Mesenchymal stem cell (in vitro differentiated cells and primary cell): ENCODE measurements around the gene PLXNB1.

Source experiments
- DNase-seq: peaks from one replicate; pipeline ENCODE4 v3.0.0-alpha.2; 2013
- H2AFZ ChIP-seq: one replicate; pipeline ENCODE4 v1.6.1; 2013; ENCODE audit warnings: low read depth, mild to moderate bottlenecking, control low read depth, inconsistent platforms, low read length, moderate library complexity
- H2AK5ac ChIP-seq: 2 replicates; pipeline ENCODE4 v1.6.1; 2013; ENCODE audit warnings: low read length, moderate library complexity, mild to moderate bottlenecking, inconsistent platforms; ENCODE audit not compliant: severe bottlenecking
- H2BK120ac ChIP-seq: one replicate; pipeline ENCODE4 v1.6.1; 2013; ENCODE audit warnings: low read depth, mild to moderate bottlenecking, inconsistent platforms, low read length, moderate library complexity
- H2BK12ac ChIP-seq, 2 experiments: one replicate each; pipeline ENCODE4 v1.6.1; 2013; ENCODE audit warnings: inconsistent platforms in 2 of 2, low read length in 2 of 2, mild to moderate bottlenecking in 2 of 2, moderate library complexity in 2 of 2, control low read depth in 1 of 2
- H2BK15ac ChIP-seq: one replicate; pipeline ENCODE4 v1.6.1; 2013; ENCODE audit warnings: mild to moderate bottlenecking, low read depth, inconsistent platforms; ENCODE audit not compliant: poor library complexity, severe bottlenecking
- H2BK5ac ChIP-seq: 2 replicates; pipeline ENCODE4 v1.6.1; 2013; ENCODE audit warnings: low read depth, mild to moderate bottlenecking, low read length, control low read depth, inconsistent platforms; ENCODE audit not compliant: poor library complexity, severe bottlenecking
- H3K14ac ChIP-seq, 2 experiments: one replicate each; pipeline ENCODE4 v1.6.1; 2013; ENCODE audit warnings: inconsistent platforms in 2 of 2, low read length in 2 of 2, control low read depth in 1 of 2, mild to moderate bottlenecking in 1 of 2, moderate library complexity in 1 of 2
- H3K18ac ChIP-seq, 2 experiments: one replicate each; pipeline ENCODE4 v1.6.1; 2013; ENCODE audit warnings: inconsistent platforms in 2 of 2, low read length in 2 of 2, control low read depth in 1 of 2, low read depth in 1 of 2, mild to moderate bottlenecking in 1 of 2
- H3K23ac ChIP-seq, 2 experiments: one replicate each; pipeline ENCODE4 v1.6.1; 2013; ENCODE audit warnings: inconsistent platforms in 2 of 2, low read length in 2 of 2, mild to moderate bottlenecking in 2 of 2, moderate library complexity in 2 of 2, control low read depth in 1 of 2
- H3K27ac ChIP-seq: 2 replicates; pipeline ENCODE4 v1.5.1; 2013; ENCODE audit warnings: mild to moderate bottlenecking, moderate library complexity, low read length, control low read depth, inconsistent platforms; ENCODE audit not compliant: poor library complexity, severe bottlenecking
- H3K27me3 ChIP-seq, 2 experiments: 2 replicates each; pipeline versions ENCODE4 v1.6.1 to v1.7.0; 2013; ENCODE audit warnings: low read length in 2 of 2, mild to moderate bottlenecking in 2 of 2, moderate library complexity in 2 of 2, control low read depth in 1 of 2, inconsistent platforms in 1 of 2; ENCODE audit not compliant: control insufficient read depth in 1 of 2, insufficient read depth in 1 of 2
- H3K36me3 ChIP-seq, 2 experiments: 2 replicates each; pipeline versions ENCODE4 v1.6.1 to v1.7.0; 2013; ENCODE audit warnings: low read length in 2 of 2, control low read depth in 1 of 2, inconsistent platforms in 1 of 2, low read depth in 1 of 2, mild to moderate bottlenecking in 1 of 2; ENCODE audit not compliant: insufficient read depth in 2 of 2, control insufficient read depth in 1 of 2
- H3K4ac ChIP-seq, 2 experiments: one replicate each; pipeline ENCODE4 v1.6.1; 2013; ENCODE audit warnings: inconsistent platforms in 2 of 2, low read length in 2 of 2, mild to moderate bottlenecking in 2 of 2, moderate library complexity in 2 of 2, control low read depth in 1 of 2, low read depth in 1 of 2
- H3K4me1 ChIP-seq: 2 replicates; pipeline ENCODE4 v1.6.1; 2013; ENCODE audit warnings: low read depth, low read length, control low read depth; ENCODE audit not compliant: control insufficient read depth, insufficient read depth
- H3K4me2 ChIP-seq: 2 replicates; pipeline ENCODE4 v1.6.1; 2013; ENCODE audit warnings: low read length, mild to moderate bottlenecking, inconsistent platforms; ENCODE audit not compliant: poor library complexity, severe bottlenecking
- H3K4me3 ChIP-seq, 2 experiments: 2 replicates each; pipeline versions ENCODE4 v1.5.1 to v1.7.0; 2013; ENCODE audit warnings: low read length in 2 of 2, mild to moderate bottlenecking in 2 of 2, control low read depth in 1 of 2, low read depth in 1 of 2; ENCODE audit not compliant: insufficient read depth in 1 of 2
- H3K79me1 ChIP-seq: replicated peaks from 2 replicates; pipeline ENCODE4 v1.6.1; 2013; ENCODE audit warnings: mild to moderate bottlenecking, control low read depth, low read length, inconsistent platforms; ENCODE audit not compliant: poor library complexity, severe bottlenecking
- H3K9ac ChIP-seq: 2 replicates; pipeline ENCODE4 v1.7.0; 2013; ENCODE audit warnings: mild to moderate bottlenecking, low read length, moderate library complexity
- H3K9me3 ChIP-seq: 2 replicates; pipeline ENCODE4 v1.7.0; 2013; ENCODE audit warnings: mild to moderate bottlenecking, low read length; ENCODE audit not compliant: control insufficient read depth
- H4K8ac ChIP-seq: one replicate; pipeline ENCODE4 v1.6.1; 2013; ENCODE audit warnings: inconsistent platforms, mild to moderate bottlenecking, low read length, moderate library complexity
- H4K91ac ChIP-seq: one replicate; pipeline ENCODE4 v1.6.1; 2013; ENCODE audit warnings: mild to moderate bottlenecking, low read length, inconsistent platforms
- WGBS: methylation state at CpG from one replicate; pipeline ENCODE4 v1.1.7; 2013; ENCODE audit warnings: mixed read lengths; 5-methylcytosine and 5-hydroxymethylcytosine counted together

PLXNB1 gene

GRCh38 chr3:48414376-48415250 lies 15.3 kb downstream of the PLXNB1 start:
- Histone ChIP-seq H2BK120ac (no peak overlapping the region), H4K8ac (no peak overlapping the region), H3K27ac (no peak overlapping the region), H2BK12ac (no peak overlapping the region), H3K9me3 (no peaks in the 10 kb centered on the region), H3K27me3 (no peaks in the 10 kb centered on the region), H4K91ac (no peak overlapping the region), H3K14ac (no peak overlapping the region), H3K4ac (no peak overlapping the region), H3K4me1 (no peaks in the 10 kb centered on the region), H3K9ac (no peak overlapping the region), H3K4me3 (no peak overlapping the region), H2BK15ac (no peak overlapping the region), H2AFZ (no peak overlapping the region), H3K18ac (no peak overlapping the region), H3K4me2 (no peak overlapping the region), H3K79me1 (peaks cover 6% of the 10 kb centered on the region), H2AK5ac (no peak overlapping the region), H3K36me3 (peaks cover 90 to 94% of the 10 kb centered on the region in 2 experiments), H3K23ac (no peak overlapping the region), H2BK5ac (no peak overlapping the region)
- WGBS, result 96% methylated on average over 25 of the region's 25 CpGs
- DNase-seq, result no peak

- Histone ChIP-seq H3K18ac (no peak overlapping the region), H3K4me3 (no peak overlapping the region), H2BK12ac (no peak overlapping the region), H2AK5ac (no peak overlapping the region), H4K8ac (no peak overlapping the region), H2BK15ac (no peak overlapping the region), H3K14ac (no peak overlapping the region), H3K9me3 (no peaks in the 10 kb centered on the region), H3K23ac (no peak overlapping the region), H3K4ac (no peak overlapping the region), H2BK120ac (no peak overlapping the region), H3K4me2 (no peak overlapping the region), H2AFZ (no peak overlapping the region), H3K27me3 (no peaks in the 10 kb centered on the region), H3K27ac (no peak overlapping the region), H3K36me3 (peaks cover 94 to 95% of the 10 kb centered on the region in 2 experiments), H3K79me1 (peaks cover 3% of the 10 kb centered on the region), H2BK5ac (no peak overlapping the region), H3K9ac (no peak overlapping the region), H3K4me1 (no peaks in the 10 kb centered on the region), H4K91ac (no peak overlapping the region)
- DNase-seq, result no peak
- WGBS, result 93% methylated on average over 14 of the region's 14 CpGs
These were observed 16.3 kb downstream of the PLXNB1 start for GRCh38 chr3:48413611-48414010.

GRCh38 chr3:48413086-48413485 lies 16.8 kb downstream of the PLXNB1 start:
- H3K23ac ChIP-seq, result no peak overlapping the region
- no peak overlapping the region for H3K9ac ChIP-seq
- no peak overlapping the region for H2BK5ac ChIP-seq
- no peak overlapping the region for H3K4ac ChIP-seq
- no peak overlapping the region for H4K91ac ChIP-seq
- H3K4me1 ChIP-seq, result no peaks in the 10 kb centered on the region
- no peak overlapping the region for H2BK12ac ChIP-seq
- H2AK5ac ChIP-seq, result no peak overlapping the region
- H3K36me3 ChIP-seq, result peaks cover 94 to 95% of the 10 kb centered on the region in 2 experiments
- H3K27ac ChIP-seq, result no peak overlapping the region
- H3K18ac ChIP-seq, result no peak overlapping the region
- WGBS, result 94% methylated on average over 8 of the region's 8 CpGs
- no peak overlapping the region for H2AFZ ChIP-seq
- no peaks in the 10 kb centered on the region for H3K9me3 ChIP-seq
- no peak overlapping the region for H3K14ac ChIP-seq
- no peaks in the 10 kb centered on the region for H3K27me3 ChIP-seq
- H2BK120ac ChIP-seq, result no peak overlapping the region
- no peak overlapping the region for H2BK15ac ChIP-seq
- no peak overlapping the region for H4K8ac ChIP-seq
- no peak for DNase-seq
- no peak overlapping the region for H3K4me3 ChIP-seq
- H3K4me2 ChIP-seq, result no peak overlapping the region
- H3K79me1 ChIP-seq, result peaks cover 3% of the 10 kb centered on the region

- Histone ChIP-seq H3K9me3 (no peaks in the 10 kb centered on the region), H2BK120ac (no peak overlapping the region), H2BK15ac (no peak overlapping the region), H3K36me3 (peaks cover 90 to 94% of the 10 kb centered on the region in 2 experiments), H3K4me2 (no peak overlapping the region), H3K18ac (no peak overlapping the region), H4K91ac (no peak overlapping the region), H3K23ac (no peak overlapping the region), H2BK5ac (no peak overlapping the region), H3K79me1 (no peaks in the 10 kb centered on the region), H2AFZ (no peak overlapping the region), H3K14ac (no peak overlapping the region), H2BK12ac (no peak overlapping the region), H4K8ac (no peak overlapping the region), H3K27me3 (no peaks in the 10 kb centered on the region), H3K27ac (no peak overlapping the region), H3K4me1 (no peaks in the 10 kb centered on the region), H3K9ac (no peak overlapping the region), H3K4me3 (no peak overlapping the region), H3K4ac (no peak overlapping the region), H2AK5ac (no peak overlapping the region)
- WGBS, result 97% methylated on average over 19 of the region's 19 CpGs
- DNase-seq, result no peak
These were observed 17.4 kb downstream of the PLXNB1 start for GRCh38 chr3:48412375-48413001.
